Motor neuron (in vitro differentiated cells): ENCODE measurements around the gene PLCH2. TPM values are rescaled to one million over a fixed set of nuclear protein-coding genes. Genes with fewer than 3 reads are reported as not detected.
A peak's percentile ranks its signal among the peaks of the same experiment; 100 is the strongest.

ENCODE experiments used
- ATAC-seq, 8 experiments: fragments of 200-7000 bp; cut with Tn5 transposase; replicated peaks in 6 of 8; 2 replicates each; pipeline ENCODE4 v1.8.0; 2021; ENCODE audit warnings: mild to moderate bottlenecking in 8 of 8, moderate library complexity in 8 of 8
- H3K27ac ChIP-seq, 2 donors: fragments of 250-450 bp; sonication (Bioruptor Pico); 2 replicates each; pipeline ENCODE4 v1.9.0; 2021; ENCODE audit warnings: antibody characterized with exemption in 2 of 2, mild to moderate bottlenecking in 2 of 2, moderate library complexity in 1 of 2
- H3K4me1 ChIP-seq, 2 donors: fragments of 250-450 bp; sonication (Bioruptor Pico); replicated peaks in 1 of 2; 2 replicates each; pipeline ENCODE4 v1.6.1; 2021; ENCODE audit warnings: antibody characterized with exemption in 2 of 2, mild to moderate bottlenecking in 2 of 2, moderate library complexity in 1 of 2
- H3K4me3 ChIP-seq, 5 donors: fragments of 250-450 bp; sonication (Bioruptor Pico); 2 replicates each; pipeline ENCODE4 v1.9.0; 2021; ENCODE audit warnings: antibody characterized with exemption in 5 of 5, mild to moderate bottlenecking in 5 of 5, moderate library complexity in 4 of 5
- WGBS, 10 experiments: fragments of 450-650 bp; shearing (Covaris generic); methylation state at CpG; one replicate each; pipeline ENCODE4 v1.0.0; 2022; 5-methylcytosine and 5-hydroxymethylcytosine counted together
- in situ Hi-C, 9 experiments: fragments of 400-800 bp; cut with MboI; loops; one replicate each; pipeline ENCODE4 v1.15.0; 2021; ENCODE audit warnings: low sequenced_read_pairs in 9 of 9, low pct_unique_long_range_greater_than_20kb in 2 of 9; ENCODE audit not compliant: unreplicated experiment in 9 of 9
- total RNA-seq, 8 experiments: library from RNA; unstranded; fragments of 300-600 nt; gene quantifications; 2 replicates each; pipeline versions ENCODE4 v1.2.3 to v1.2.4, GENCODE V29; 2022

PLCH2 gene
- total RNA-seq, 8 experiments from 2014 or later: 0.51 to 7.4 (median 4.9) TPM

DNA sequence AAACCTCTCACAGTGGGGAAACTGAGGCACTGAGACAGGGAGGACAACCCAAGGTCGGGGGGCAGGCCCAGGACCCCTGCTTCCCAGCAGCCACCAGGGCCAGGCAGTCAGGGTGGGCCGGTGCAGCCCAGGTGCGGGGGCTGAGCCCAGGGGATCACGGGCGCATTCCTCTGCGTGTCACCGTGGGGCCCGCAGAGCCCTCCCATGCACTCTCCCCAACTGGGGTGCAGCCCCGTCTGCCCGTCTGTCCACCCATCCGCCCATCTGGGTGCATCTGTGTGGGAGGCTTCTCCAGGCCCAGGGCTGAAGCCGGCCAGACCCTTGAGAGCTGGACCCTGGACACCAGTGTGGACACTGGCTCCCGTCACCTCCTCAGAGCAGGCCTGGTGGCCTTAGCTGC lies 2.9 kb upstream of the PLCH2 start:
- Histone ChIP-seq H3K4me1 (peaks cover 100% of the 10 kb centered on the region in 2 donors), H3K27ac (peak overlapping the region; percentile 66 to 68)
- 73 to 86% (median 76%) methylated on average over 2 to 8 of the region's 13 CpGs; no CpG with 5 or more reads in 5 of the 10 experiments for WGBS, 10 experiments

DNA sequence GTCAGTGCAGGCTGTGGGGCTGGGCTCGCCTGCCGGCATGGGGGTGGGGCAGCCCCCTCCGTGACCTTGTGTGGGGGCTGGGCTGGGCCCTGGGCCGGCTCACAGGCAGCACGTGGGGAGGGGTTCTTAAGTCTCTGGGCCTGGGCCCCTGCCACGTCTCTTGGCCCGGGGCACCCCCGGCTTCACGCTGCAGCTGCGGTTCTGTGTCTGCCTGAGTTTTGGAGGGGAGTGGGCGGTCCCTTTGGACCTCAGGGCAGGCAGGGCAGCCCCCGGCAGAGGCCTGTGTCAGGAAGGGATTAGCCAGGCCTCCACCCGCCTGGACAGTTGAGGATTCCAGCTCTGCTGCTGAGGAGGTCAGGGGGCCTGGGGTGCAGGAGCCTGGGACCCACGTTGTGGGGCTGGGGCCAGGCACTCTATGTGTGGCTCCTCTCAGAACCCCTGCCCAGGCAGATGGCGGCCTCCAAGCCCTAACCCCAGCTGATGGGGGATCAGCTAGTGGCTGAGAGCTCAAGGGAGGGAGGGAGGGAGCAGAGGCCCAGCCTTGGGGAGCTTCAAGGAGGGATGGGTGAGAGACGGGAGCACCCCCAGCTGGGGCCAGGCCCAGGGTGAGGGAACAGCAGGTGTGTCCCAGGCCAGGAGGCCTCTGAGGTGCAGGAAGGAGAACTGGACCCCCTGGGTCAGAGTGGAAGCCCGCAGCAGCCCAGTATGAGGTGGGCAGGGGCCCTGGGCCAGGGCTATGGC lies 1.8 kb upstream of the PLCH2 start:
- H3K4me3 ChIP-seq: no peak overlapping the region
- in situ Hi-C loops: no loop called here
- H3K27ac ChIP-seq: peak overlapping the region; percentile 66 to 68
- 33 to 100% methylated on average over 1 of the region's 17 CpGs; no CpG with 5 or more reads in 8 of the 10 experiments for WGBS, 10 experiments
- peak in 5 of 8 experiments; percentile 5 to 50 (median 33) for ATAC-seq
- H3K4me1 ChIP-seq: peaks cover 95 to 96% of the 10 kb centered on the region in 2 donors

More for the DNA sequence above, 2.9 kb upstream of the PLCH2 start:
- H3K4me3 ChIP-seq: no peak overlapping the region
- in situ Hi-C loops: no loop called here
- peak in 1 of 8 experiments; percentile 1 for ATAC-seq

DNA sequence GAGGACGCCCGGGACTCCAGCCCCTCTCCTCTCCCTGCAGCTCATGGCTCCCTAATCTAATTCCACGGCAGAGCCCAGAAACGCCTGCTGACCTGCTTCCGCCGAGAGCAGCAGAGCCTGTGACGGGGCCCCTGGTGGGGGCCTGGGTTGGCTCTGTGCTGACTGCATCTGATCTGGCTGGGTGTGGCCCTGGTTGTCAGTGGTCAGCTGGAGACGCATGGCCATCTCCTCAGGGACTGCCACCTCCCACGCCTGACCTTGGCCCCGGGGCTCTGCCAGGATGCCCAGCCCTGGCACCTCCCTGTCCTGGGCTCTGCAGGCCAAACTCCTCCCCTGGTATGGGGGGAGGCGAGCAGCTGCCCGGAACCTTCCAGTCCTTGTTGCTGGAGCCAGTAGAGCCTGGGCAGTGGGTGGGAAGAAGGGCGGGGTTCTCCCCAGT lies 1.1 kb upstream of the PLCH2 start:
- H3K4me1 ChIP-seq: peaks cover 89 to 90% of the 10 kb centered on the region in 2 donors
- in situ Hi-C loops: no loop called here
- 0 to 73% (median 46%) methylated on average over 1 to 9 of the region's 13 CpGs; no CpG with 5 or more reads in 4 of the 10 experiments for WGBS, 10 experiments
- ATAC-seq: peak in 5 of 8 experiments; percentile 20 to 79 (median 33)
- peak overlapping the region; percentile 66 to 68 for H3K27ac ChIP-seq
- H3K4me3 ChIP-seq: no peak overlapping the region

DNA sequence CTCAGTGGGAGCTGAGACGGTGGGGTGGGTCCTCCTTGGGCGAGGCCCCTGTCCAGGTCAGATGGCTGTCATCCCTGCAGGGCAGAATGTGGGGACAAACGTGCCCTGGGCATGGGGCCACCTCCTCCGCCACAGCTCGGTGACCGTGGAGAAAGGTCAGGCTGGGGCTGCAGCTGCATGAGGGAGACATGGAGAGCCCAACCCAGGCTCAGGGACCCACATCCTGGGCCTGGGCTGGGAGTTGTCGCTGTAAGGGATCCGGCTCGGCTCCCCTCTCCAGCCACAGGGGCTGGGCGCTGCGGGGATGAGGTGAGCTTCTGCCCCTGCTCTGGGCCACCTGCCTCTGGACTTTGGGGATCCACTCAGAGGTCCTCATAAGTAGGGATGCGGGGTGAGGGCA lies 518 bp upstream of the PLCH2 start:
- 89 to 93% methylated on average over 3 to 7 of the region's 12 CpGs; no CpG with 5 or more reads in 8 of the 10 experiments for WGBS, 10 experiments
- ATAC-seq: no peak
- in situ Hi-C loops: no loop called here
- H3K27ac ChIP-seq: no peak overlapping the region
- H3K4me1 ChIP-seq: peaks cover 82 to 83% of the 10 kb centered on the region in 2 donors
- H3K4me3 ChIP-seq: no peak overlapping the region

DNA sequence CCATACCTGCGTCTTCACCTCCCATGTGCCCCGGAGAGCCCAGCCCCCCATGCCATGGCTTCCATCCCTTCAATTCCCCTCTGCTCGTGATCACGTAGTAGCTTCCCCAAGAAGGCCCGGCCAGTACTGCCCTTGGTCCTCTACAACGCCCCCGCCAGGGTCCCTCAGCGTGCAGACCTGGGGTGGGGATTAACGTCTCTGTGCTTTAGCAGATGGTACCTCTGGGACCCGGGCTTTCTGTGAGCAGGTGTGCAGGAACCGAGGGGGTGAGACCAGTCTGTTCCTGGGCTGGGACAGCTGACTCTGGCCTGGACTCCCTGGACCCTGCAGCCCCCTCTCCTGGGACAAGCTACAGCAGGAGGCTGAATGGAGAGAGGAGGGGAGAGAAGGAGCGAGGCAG lies 1.2 kb downstream of the PLCH2 start:
- Histone ChIP-seq H3K4me3 (no peak overlapping the region), H3K27ac (peak overlapping the region in 1 of 2 donors; percentile 36), H3K4me1 (peaks cover 69 to 70% of the 10 kb centered on the region in 2 donors)
- WGBS, 10 experiments: 40 to 70% methylated on average over 3 to 4 of the region's 12 CpGs; no CpG with 5 or more reads in 8 of the 10 experiments
- ATAC-seq: no peak
- in situ Hi-C loops: no loop called here

DNA sequence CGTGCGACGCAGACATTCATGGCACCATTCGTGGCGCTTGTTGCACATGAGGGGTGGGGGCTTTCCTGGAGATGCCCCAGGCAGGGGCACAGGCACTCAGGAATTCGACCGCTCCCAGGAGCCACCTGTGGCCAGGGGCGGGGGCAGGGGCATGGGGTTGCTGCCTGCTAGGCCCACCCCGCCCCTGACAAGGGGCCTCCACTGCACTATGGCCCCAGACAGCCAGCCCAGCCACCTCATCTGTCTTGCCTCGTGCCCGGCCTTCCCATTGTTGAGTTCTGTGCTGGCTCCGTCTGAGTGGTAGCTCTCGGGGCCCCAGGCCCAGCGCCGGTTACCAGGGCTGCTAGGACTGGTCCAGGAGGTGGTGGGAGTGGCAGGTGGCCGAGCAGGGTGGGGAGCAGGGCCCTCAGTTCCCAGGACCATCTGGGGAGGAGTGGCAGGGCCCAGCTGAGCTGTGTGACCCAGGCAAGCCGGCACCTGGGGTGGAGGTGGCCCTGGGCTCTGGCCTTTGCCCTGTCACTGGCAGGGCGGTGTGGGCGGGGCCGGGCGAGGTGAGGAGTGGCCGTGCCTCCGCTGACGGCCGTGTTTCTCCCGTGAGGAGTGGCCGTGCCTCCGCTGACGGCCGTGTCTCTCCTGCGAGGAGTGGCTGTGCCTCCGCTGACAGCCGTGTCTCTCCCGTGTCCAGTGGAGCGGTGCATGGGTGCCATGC lies 1.9 kb downstream of the PLCH2 start:
- peaks cover 63 to 64% of the 10 kb centered on the region in 2 donors for H3K4me1 ChIP-seq
- in situ Hi-C loops: no loop called here
- peak in 5 of 8 experiments; percentile 56 to 73 (median 65) for ATAC-seq
- peak overlapping the region; percentile 17 to 36 for H3K27ac ChIP-seq
- 16 to 100% (median 69%) methylated on average over 1 to 7 of the region's 35 CpGs; no CpG with 5 or more reads in 7 of the 10 experiments for WGBS, 10 experiments
- H3K4me3 ChIP-seq: no peak overlapping the region

DNA sequence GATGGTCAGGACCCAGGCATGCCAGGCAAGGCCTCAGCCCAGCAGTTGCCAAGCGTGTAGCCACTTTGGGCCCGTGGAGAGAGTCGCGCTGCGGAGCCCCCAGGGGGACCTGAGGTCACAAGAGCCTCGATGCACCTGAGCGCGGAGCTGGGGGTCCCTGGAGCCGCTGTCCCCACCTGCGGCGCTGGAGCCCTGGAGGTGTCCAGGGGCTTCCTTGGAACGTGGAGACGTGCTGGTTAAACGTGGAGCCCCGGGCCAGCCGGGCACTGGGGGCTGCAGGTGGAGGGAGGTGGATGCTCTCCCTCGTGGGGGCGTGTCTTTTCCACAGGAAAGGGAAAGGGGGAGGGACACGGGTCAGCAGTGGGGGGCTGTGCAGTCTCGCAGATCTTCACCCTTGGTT lies 3.1 kb downstream of the PLCH2 start:
- no peak for ATAC-seq
- 90% methylated on average over 5 of the region's 20 CpGs; no CpG with 5 or more reads in 9 of the 10 experiments for WGBS, 10 experiments
- in situ Hi-C loops: no loop called here
- H3K27ac ChIP-seq: no peak overlapping the region
- peaks cover 50 to 52% of the 10 kb centered on the region in 2 donors for H3K4me1 ChIP-seq
- no peak overlapping the region for H3K4me3 ChIP-seq

DNA sequence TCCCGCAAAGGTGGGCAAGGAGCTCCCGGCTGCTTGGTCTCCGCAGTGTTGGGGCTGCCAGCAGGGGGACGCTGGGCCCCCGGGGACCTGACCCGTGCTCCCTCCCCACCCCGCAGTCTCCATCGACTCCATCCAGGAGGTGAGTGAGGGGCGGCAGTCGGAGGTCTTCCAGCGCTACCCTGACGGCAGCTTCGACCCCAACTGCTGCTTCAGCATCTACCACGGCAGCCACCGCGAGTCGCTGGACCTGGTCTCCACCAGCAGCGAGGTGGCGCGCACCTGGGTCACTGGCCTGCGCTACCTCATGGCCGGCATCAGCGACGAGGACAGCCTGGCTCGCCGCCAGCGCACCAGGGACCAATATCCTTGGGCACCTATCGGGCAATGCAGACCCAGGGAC lies 3.5 kb downstream of the PLCH2 start:
- ATAC-seq: no peak
- H3K4me1 ChIP-seq: peaks cover 46 to 47% of the 10 kb centered on the region in 2 donors
- no peak overlapping the region for H3K27ac ChIP-seq
- in situ Hi-C loops: no loop called here
- no peak overlapping the region for H3K4me3 ChIP-seq
- 92 to 96% (median 92%) methylated on average over 5 to 13 of the region's 28 CpGs; no CpG with 5 or more reads in 7 of the 10 experiments for WGBS, 10 experiments

DNA sequence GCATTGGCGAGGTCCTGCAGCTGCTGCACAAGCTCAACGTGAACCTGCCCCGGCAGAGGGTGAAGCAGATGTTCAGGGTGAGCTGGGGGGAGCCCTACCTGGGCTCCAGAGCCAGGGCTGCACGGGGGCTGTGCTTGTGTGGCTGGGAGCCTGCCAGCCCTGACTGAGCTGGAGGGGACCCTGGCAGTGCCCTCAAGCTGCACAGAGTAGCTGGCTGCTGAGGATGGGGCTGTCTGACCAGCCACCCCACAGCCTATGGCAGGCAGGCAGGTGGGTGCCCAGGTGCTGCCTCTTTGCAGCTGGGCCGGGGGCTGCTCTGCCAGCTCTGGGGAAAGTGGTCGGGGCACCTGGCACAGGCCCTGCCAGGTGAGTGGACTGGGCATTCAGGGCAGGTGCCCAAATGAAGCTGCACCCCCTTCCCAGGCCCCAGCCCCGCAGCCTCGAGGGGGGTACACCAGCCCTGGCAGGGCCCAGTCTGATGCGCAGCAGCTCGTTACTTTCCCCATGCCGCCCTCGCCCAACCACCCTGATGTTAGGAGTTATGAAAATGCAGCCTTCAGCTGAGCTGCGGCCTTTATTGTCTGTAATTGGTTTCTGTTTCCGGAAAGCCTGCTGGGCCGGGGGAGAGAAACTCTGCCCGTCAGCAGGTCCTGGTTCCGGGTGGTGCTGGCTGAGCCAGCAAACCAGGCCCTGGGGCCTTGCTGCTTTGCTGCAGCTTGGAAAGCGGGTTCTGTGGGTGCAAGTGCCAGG lies 4.3 kb downstream of the PLCH2 start:
- in situ Hi-C loops: no loop called here
- Histone ChIP-seq H3K4me3 (no peak overlapping the region), H3K27ac (no peak overlapping the region), H3K4me1 (peaks cover 38 to 39% of the 10 kb centered on the region in 2 donors)
- no peak for ATAC-seq
- WGBS, 10 experiments: 18 to 94% (median 78%) methylated on average over 1 to 13 of the region's 18 CpGs; no CpG with 5 or more reads in 2 of the 10 experiments

DNA sequence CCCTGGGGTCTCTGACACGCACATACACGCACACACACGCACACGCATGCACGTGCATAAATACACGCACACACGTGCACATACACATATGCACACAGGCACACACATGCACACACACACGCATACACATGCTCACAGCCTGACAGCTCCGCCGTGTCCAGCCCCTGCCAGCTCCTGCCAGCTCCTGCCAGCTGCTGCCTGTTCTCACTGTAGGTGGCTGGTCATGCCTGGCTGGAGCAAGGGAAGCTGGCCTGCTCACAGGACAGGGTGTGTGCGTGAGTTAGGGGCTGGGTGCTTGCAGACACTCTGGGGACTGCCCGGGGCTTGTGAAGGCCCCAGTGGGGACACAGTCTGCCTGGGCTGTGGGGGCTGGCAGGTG lies 4.9 kb downstream of the PLCH2 start:
- in situ Hi-C loops: no loop called here
- peaks cover 33 to 34% of the 10 kb centered on the region in 2 donors for H3K4me1 ChIP-seq
- no peak overlapping the region for H3K27ac ChIP-seq
- H3K4me3 ChIP-seq: no peak overlapping the region
- ATAC-seq: no peak
- WGBS, 10 experiments: 50 to 88% (median 80%) methylated on average over 2 to 5 of the region's 12 CpGs; no CpG with 5 or more reads in 3 of the 10 experiments

DNA sequence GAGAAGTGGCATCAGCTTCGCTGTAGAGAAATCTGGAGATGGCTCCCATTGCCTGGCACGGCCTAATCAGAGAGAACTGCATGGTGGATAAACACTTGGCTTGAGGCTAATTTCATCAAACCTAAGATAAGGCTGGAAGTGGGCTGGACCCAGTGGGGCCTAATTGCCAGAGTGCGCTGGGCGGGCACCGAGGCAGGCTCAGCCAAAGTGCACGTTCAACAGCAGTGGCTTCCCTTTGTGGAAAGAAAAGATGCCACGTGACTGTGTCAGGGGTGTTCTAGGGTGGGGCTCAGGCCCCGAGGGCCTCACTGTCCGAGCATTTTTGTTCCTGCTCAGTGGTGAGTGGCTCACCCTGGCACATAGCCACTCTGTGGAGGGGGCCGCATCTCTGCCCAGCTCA lies 5.8 kb downstream of the PLCH2 start:
- 33 to 100% (median 69%) methylated on average over 1 to 9 of the region's 10 CpGs; no CpG with 5 or more reads in 6 of the 10 experiments for WGBS, 10 experiments
- Histone ChIP-seq H3K4me3 (no peak overlapping the region), H3K27ac (no peak overlapping the region), H3K4me1 (peaks cover 24 to 25% of the 10 kb centered on the region in 2 donors)
- in situ Hi-C loops: no loop called here
- peak in 5 of 8 experiments; percentile 1 to 66 (median 21) for ATAC-seq

DNA sequence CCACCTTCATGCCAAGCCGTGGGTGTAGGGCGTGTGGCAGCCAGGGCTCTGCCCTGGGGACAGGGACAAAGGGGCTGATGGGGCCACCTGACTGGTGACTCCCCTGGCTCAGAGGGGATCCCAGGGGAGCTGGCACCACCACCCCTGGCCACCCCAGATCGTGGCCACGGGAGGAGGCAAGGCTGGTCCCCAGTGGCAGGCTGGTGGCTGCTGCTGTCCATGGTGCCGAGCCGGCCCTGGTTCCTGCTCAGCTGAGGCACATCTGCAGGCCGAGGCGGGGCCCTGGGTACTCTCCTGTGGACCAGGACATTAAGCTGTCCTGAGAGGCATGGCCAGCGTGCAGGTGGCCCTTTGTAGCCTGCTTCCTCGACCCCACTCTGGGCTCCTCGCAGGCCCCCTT lies 6.5 kb downstream of the PLCH2 start:
- peaks cover 16 to 18% of the 10 kb centered on the region in 2 donors for H3K4me1 ChIP-seq
- ATAC-seq: peak in 1 of 8 experiments; percentile 42
- in situ Hi-C loops: no loop called here
- whole genome bisulfite sequencing, 10 experiments: 33 to 74% (median 54%) methylated on average over 1 to 3 of the region's 11 CpGs; no CpG with 5 or more reads in 6 of the 10 experiments
- H3K27ac ChIP-seq: no peak overlapping the region
- no peak overlapping the region for H3K4me3 ChIP-seq
